Raji (cell line): Measurements from ENCODE around the gene ENG.

Experiments used
- POLR2A ChIP-seq: IDR thresholded peaks from 2 replicates; pipeline ENCODE4 v1.6.1; 2011; ENCODE audit warnings: low read depth, low read length, control low read depth; ENCODE audit not compliant: insufficient read depth

Gene ENG

DNA sequence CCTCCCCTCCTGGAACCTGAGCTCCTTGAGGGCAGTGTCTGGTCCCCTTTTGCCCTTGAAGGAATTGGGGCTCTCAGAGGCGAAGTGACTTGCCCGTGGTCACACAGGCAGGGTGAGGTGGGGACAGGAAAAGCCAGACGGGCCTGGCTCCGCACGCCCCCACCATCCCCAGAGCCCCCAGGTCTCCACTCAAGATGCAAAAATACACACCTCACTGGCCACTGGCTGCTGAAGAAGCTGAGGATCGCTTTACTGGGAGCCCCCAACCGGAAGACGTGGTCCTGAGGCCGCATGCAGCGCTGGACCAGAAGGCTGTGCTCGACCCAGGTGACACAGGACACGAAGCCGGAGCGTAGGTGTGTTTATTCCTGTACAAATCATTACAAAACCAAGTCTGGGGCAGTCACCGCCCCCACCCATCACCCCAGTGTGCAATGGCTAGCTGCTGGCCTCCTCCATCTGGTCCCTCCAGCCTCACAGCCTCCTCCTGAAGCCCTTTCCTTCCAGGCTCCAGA is 30.6 kb upstream of the ENG start:
- TF ChIP-seq POLR2A, result no peak

DNA sequence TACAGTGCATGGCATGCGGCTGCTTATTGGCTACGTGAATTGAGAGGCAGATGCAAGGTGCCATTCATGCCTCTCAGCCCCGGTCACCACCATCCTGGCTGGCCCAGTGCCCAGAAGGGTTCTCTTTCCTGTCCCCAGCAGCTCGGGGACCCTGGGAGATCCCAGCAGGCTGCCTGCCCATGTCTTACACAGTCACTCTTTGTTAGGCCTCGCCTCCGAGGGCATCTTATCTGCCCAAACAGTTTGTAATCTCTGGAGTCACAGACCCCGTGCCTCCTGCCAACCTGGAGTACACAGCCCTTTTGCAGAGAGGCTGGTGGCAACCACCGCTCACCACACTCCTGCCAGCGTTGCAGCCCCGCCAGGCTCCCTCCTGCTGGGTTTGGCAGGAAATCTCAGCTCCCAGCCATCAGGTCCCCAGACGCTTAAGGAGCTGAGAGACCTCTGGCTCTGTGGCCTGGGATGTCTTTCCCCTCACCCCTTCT is 30.0 kb upstream of the ENG start:
- TF ChIP-seq POLR2A, result no peak

DNA sequence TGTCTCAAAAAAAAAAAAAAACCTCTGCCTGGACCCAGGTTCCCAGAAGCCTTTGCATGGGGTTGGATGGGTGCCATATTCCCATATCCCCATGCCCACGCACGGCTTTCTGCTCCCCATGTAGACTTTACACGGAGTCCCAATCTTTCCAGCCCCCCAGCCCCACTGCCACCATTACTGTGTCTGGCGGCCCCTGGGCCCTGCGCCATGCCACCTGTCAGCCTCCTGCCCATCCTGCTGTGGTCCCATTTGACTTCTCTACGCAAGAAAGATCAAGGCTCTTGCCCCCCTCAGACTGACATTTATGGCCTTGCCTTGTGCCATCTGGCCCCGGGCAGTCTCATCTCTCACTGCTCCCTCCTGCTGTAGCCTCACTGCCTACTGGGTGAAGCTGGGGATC is 29.5 kb upstream of the ENG start:
- TF ChIP-seq POLR2A, result no peak

DNA sequence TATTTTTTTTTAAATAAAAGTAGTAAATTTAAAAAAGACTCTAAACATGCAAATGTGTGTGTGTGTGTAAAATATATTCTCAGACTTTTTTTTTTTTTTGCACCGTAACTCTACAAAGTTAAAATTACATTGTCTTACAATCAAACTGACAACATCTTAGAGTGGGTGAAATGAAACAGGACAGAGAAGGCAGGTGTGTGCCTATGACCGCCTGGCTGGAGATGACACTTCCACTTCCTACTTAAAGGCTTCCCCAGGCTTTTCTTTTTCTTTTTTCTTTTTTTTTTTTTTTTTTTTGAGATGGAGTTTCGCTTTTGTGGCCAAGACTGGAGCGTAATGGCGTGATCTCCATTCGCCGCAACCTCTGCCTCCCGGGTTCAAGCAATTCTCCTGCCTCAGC is 25.7 kb upstream of the ENG start:
- no peak for TF ChIP-seq POLR2A

DNA sequence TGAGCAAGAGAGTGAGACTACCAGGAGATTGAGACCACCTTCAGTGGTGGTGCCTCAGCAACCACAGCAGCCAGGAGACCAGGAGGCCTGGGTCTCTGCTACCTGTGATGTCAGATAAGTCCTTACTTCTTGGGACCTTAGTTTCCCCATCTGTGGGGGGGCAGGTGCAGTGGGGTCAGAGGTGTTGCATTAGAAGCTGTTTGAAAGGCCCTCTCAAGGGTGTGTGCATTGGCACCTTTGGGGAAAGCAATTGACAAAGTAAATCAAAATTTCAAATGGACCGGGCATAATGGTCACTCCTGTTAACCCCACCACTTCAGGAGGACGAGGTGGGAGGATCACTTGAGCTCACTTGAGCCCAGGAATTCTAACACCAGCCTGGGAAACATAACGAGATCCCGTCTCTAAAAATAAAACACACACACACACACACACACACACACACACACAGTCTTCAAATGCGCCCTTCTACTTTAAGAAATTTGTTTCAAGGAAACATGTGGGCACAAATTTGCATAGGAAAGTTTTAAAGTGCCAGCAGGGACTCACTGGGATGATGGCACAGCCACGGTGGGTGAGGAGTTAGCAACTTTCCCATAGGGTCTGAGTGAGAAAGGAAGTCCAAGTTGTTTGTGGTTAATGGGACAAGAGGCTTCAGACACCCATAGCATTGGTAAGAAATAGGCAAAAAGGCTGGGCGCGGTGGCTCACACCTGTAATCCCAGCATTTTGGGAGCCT is 24.4 kb upstream of the ENG start:
- TF ChIP-seq POLR2A, result no peak

DNA sequence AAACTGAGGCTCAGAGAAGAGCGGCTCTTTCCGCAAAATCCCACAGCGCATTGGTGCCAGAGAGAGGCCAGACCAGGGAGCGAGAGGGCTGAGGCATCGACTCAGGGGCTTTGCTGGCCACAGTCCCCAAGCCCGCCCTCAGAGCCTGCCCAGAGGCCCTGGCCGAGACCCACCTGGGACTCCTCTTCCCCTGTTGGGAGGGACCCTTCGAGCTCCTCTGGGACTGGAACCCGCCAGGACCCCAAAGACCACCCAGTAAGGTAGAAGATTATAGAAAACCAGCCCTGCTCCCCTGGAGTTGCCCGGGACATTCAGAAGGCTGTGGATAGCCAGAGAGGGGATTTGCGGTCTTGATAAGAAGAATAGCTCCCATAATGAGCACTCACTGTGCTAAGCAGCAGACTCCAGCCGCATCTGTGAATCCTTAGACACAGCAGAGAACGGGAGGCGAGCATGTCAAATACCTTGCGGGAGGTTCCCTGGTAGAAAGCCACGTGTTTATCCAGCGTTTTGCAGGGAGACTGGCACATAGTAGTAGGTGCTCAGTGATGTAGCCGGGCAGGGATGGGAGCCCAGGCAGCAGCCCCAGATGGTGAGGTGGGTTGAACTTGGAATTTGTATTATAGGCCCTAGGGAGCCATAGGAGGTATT is 23.7 kb upstream of the ENG start:
- TF ChIP-seq POLR2A, result no peak

DNA sequence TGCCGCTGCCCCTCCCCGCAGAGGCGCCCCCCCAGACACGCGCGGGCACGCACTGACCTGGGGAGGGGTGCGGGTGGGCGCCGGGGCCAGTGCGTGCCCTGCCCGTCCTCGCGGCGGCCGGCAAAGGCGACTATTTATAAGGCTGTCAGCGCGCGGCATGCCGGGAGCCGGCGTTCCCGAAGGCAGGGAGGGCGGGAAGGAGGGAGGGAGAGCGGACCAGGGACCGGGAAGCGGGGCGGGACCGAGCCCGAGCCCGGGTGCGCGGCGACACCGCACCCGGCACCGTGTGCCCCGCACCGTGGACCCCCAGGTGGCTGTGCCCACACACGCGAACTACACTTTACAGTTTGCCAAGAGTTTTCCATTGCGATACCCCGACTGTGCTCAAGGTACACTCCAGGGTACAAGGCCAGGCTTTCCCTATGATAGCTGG is 23.1 kb upstream of the ENG start, which contains the start of gene AK1:
TSS of gene AK1 (minus strand) at position 110 of the 433 bp plus-strand sequence. CDS start 3,058 bp downstream, outside the sequence.
- no peak for TF ChIP-seq POLR2A

DNA sequence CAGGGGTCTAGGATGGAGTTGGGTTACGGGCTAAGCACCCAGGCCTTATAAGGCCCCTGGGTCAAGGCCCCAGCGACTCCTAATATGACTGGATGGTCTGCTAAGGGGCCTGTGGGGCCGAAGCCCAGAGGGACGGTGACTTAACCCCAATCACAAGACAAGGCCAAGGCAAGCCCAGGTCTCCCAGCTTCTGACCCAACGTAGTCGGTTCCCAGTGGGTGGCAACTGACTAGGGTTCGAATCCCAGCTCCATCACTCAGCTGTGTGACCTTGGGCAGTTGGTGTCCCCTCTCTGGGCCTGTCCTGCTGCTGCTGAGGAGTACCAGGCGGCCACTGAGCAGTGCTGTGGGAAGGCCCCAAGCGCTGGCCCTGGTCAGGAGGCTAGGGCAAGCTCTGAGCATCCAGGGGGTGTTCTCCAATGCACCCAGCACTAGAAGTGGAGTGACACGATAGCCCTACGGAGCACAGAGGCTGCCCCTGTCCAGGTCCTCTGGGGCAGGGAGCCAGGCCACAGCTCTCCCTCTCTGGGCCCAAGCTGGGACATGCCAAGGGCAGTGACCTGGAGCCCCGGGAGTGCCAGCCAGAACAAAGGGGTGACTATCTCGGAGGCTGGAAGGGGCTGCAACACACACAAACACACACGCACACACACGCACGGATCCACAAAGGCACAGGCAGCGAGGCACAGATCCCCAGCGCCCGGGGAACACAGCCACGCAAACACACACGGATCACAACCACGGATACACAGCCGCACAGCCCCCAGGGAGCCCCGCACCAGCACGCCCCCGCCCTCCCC is 22.5 kb upstream of the ENG start:
- TF ChIP-seq POLR2A, result no peak

DNA sequence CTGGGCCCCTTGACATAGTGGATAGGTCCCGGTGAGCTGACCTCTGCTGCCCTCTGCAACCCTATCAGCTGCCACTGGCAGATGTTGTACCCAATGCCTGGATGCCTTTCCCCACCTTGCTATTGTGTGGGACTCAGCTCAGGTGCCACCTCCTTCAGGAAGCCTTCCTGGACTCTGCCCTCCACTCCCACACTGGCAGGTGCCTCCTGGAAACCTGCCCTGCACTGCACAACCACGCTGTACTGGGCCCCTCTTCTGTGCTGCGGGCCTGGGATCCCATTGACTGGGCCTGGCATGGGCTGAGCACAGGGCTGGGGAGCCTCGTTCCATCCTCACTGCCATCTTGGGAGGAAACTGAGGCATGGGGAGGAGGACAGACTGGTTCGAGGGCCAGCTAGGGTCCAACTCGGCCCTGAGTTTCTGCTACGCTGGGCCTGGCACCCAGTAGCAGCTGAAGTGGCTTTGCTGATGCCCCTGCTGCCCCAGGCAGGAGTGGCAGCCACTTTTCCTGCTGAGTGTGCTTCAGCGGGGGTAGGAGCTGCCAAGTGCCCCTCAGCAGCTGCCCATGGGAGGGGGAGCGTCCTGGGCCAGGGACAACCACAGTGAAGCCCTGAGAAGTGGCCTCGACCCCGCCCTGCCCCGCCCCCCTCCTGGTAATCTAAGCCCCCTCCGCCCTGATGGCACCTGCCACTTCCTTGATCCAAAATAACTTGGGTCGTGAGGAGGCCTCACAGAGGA is 21.7 kb upstream of the ENG start:
- TF ChIP-seq POLR2A, result no peak

DNA sequence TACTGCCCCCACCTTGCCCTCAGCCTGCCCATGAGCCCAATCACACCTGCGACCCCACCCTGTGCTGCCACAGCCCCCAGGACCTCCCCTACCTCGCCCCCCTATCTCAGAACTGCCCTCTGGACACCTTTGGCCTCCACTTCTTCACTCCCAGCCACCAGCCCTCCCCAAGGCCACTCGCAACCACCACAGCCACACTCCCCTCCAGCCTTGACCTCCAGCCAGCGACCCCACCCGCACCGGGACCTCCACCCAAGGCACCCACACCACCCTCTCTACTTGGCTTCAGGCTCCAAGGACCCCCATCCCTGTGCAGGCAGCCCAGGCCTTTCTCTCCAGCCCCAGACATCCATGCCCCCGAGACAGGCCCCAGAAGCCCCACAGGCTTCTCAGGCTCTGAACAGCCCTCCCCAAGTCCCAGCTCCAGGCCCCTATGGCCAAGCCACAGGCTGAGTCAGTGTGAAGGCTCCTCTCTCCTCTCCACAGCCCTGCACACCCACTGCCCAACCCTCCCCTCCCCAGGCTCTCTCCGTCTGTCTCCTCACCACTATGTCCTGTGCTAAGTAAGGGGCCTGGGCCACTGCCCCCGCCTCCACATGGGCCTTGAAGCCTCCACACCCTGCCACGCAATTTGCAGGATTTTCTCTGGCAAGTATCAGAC is 21.0 kb upstream of the ENG start:
- no peak for TF ChIP-seq POLR2A

DNA sequence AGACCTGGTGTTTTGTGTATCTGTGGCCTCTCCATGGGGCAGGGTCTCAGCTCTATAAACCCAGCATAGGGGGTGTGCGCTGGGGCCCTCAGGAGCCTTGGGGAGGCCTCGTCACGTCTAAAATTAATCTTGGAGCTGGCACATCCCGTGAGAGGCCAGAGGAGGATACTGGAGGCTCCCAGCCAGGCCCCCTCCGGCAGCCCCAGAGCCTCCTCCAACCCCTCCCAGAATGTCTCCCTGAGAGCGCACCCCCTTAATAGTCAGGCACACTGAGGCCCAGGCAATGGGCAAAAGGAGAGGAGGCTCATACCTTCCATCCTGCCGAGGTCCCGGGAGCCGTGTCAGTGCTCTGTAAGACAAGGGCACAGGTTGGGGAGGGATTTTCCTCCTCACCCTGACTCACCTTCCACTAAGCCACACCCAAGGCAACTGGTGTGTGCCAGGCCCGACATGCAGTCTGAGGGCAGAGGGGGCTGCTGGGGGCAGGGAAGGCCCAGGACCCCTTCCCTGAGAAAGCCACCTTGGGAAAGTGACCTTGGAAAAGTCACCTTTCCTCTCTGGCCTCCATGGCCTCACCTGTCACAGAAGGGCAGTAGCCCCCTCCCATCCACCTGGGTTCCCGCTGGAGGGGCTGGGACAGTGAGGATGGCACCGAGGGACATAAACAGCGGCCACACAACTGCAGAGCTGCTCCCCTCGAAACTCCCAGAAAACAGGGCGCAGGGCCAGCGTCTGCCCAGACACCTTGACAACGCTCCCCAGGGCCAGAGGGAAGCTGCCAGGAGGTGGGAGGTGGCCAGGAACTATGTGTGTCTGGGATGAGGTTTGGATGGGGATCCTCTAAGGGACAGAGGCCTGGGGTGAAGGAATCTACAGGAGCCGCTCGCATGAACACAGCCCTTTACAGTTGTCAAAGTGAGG is 20.1 kb upstream of the ENG start:
- no peak for TF ChIP-seq POLR2A

DNA sequence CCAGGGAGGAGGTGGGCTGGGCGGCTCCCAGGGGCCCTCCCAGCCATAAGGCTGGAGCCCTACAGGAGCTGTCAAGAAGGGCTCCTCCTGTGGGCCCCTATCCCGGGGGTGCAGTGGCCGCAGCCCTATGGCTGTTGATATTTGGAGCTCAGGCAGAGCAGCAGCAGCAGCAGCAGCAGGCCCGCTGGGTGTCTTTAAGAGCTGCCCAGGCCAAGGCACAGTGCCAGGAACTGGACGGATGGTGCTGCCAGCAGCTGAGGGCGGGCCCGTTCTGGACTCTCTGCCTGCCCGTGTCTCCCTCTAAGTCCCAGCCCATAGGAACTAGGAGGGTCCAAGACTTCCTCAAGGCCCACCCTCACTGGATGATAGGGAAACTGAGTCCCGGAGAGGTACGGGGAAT is 19.4 kb upstream of the ENG start:
- TF ChIP-seq POLR2A, result no peak

DNA sequence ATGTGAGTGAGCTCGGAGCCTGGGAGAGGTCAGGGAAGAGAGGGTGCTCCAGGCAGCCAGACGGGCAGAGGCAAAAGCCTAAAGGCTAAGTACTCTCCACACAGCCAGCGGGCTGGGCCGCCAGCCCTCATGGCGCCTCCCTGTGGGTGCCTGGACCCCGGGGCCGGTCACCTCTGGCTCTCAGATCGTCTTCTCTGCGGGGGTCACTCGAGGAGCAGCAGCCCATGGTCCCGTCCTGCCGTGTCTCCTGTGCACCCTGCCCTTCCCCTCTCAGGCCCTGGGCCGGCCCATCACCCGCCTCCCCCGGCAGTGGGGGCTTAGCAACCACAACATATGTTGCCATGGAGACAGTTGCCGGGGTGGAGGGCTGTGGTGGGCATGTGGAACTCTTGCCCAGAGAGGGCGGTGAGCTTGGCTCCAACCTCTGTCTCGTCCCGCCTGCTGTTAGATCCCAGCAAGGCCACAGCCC is 18.8 kb upstream of the ENG start:
- TF ChIP-seq POLR2A, result no peak
